GM10266 (cell line): ENCODE data around the gene NLN.

ENCODE experiments used
- DNase-seq: peaks from one replicate; pipeline ENCODE4 v3.0.0; 2012; ENCODE audit errors: extremely low spot score
- CTCF ChIP-seq: IDR thresholded peaks from 2 replicates; pipeline ENCODE4 v1.5.1; 2012; ENCODE audit warnings: mild to moderate bottlenecking, low read depth; ENCODE audit not compliant: control insufficient read depth, insufficient read depth; ENCODE audit errors: missing control alignments

The NLN gene

GRCh38 chr5:65873181-65873750 lies 151.3 kb downstream of the NLN start:
- DNase-seq = no peak
- no peak for TF ChIP-seq CTCF

- no peak for DNase-seq
- TF ChIP-seq CTCF = no peak
Measured at GRCh38 chr5:65874241-65874640, 152.2 kb downstream of the NLN start.

GRCh38 chr5:65876496-65876895 lies 154.5 kb downstream of the NLN start:
- TF ChIP-seq CTCF = no peak
- DNase-seq = no peak

GRCh38 chr5:65876970-65877369 lies 155.0 kb downstream of the NLN start:
- TF ChIP-seq CTCF = no peak
- DNase-seq = no peak
